Neural crest cell (in vitro differentiated cells): ENCODE measurements around the gene ZCCHC7. TPM values are rescaled to one million over a fixed set of nuclear protein-coding genes. Genes with fewer than 3 reads are reported as not detected.

ENCODE experiments used
- DNase-seq: peaks from one replicate; pipeline ENCODE4 v3.0.0; 2021; ENCODE audit warnings: low read depth, mixed read lengths, low spot score
- H3K27ac Mint-ChIP-seq: one replicate; pipeline ENCODE4 v1.8.0; 2021; ENCODE audit warnings: mild to moderate bottlenecking, mixed read lengths; ENCODE audit not compliant: unreplicated experiment
- H3K27me3 Mint-ChIP-seq: 2 replicates; pipeline ENCODE4 v1.8.0; 2021; ENCODE audit warnings: low read depth, mild to moderate bottlenecking, mixed read lengths
- H3K36me3 Mint-ChIP-seq: 2 replicates; pipeline ENCODE4 v1.8.0; 2021; ENCODE audit warnings: low read depth, mild to moderate bottlenecking, mixed read lengths
- H3K4me1 Mint-ChIP-seq: 2 replicates; pipeline ENCODE4 v1.8.0; 2021; ENCODE audit warnings: mixed read lengths
- H3K4me3 Mint-ChIP-seq: one replicate; pipeline ENCODE4 v1.8.0; 2021; ENCODE audit warnings: mild to moderate bottlenecking, mixed read lengths
- H3K9me3 Mint-ChIP-seq: 2 replicates; pipeline ENCODE4 v1.8.0; 2021; ENCODE audit warnings: mixed read lengths
- CTCF ChIP-seq: fragments of 200-600 bp; sonication (generic); conservative IDR thresholded peaks from 2 replicates; pipeline ENCODE4 v1.5.0; 2021; ENCODE audit warnings: antibody characterized with exemption, mild to moderate bottlenecking
- total RNA-seq: library from RNA; stranded (reverse); gene quantifications from 2 replicates; pipeline ENCODE4 v1.2.1, GENCODE V29; 2021

The ZCCHC7 gene
- total RNA-seq, 1 donor from 2014 or later, result 21.6 TPM

- Mint-ChIP-seq H3K4me1 (no peaks in the 10 kb centered on the region), H3K4me3 (no peak overlapping the region), H3K36me3 (no peaks in the 10 kb centered on the region), H3K9me3 (no peaks in the 10 kb centered on the region), H3K27ac (no peak overlapping the region), H3K27me3 (peaks cover 3% of the 10 kb centered on the region)
- TF ChIP-seq CTCF, result no peak
- no peak for DNase-seq
Observed at GRCh38 chr9:37370282-37370681, 249.9 kb downstream of the ZCCHC7 start.

GRCh38 chr9:37370968-37371563 is 250.7 kb downstream of the ZCCHC7 start:
- Mint-ChIP-seq H3K27ac (no peak overlapping the region), H3K9me3 (no peaks in the 10 kb centered on the region), H3K4me3 (no peak overlapping the region), H3K36me3 (no peaks in the 10 kb centered on the region), H3K27me3 (peaks cover 3% of the 10 kb centered on the region), H3K4me1 (no peaks in the 10 kb centered on the region)
- DNase-seq, result no peak
- TF ChIP-seq CTCF, result no peak

GRCh38 chr9:37371565-37372464 is 251.4 kb downstream of the ZCCHC7 start:
- H3K4me3 Mint-ChIP-seq, result no peak overlapping the region
- TF ChIP-seq CTCF, result no peak
- H3K9me3 Mint-ChIP-seq, result no peaks in the 10 kb centered on the region
- peak overlapping the region; percentile 51 for H3K27ac Mint-ChIP-seq
- no peaks in the 10 kb centered on the region for H3K4me1 Mint-ChIP-seq
- peaks cover 3% of the 10 kb centered on the region for H3K27me3 Mint-ChIP-seq
- H3K36me3 Mint-ChIP-seq, result no peaks in the 10 kb centered on the region
- DNase-seq, result no peak

- Mint-ChIP-seq H3K9me3 (no peaks in the 10 kb centered on the region), H3K36me3 (no peaks in the 10 kb centered on the region), H3K27ac (no peak overlapping the region), H3K27me3 (peaks cover 3% of the 10 kb centered on the region), H3K4me1 (no peaks in the 10 kb centered on the region), H3K4me3 (no peak overlapping the region)
- TF ChIP-seq CTCF, result no peak
- no peak for DNase-seq
Observed at GRCh38 chr9:37372839-37373238, 252.5 kb downstream of the ZCCHC7 start.

GRCh38 chr9:37373621-37374020 is 253.2 kb downstream of the ZCCHC7 start:
- TF ChIP-seq CTCF, result no peak
- H3K9me3 Mint-ChIP-seq, result no peaks in the 10 kb centered on the region
- peaks cover 3% of the 10 kb centered on the region for H3K27me3 Mint-ChIP-seq
- no peak overlapping the region for H3K4me3 Mint-ChIP-seq
- H3K36me3 Mint-ChIP-seq, result no peaks in the 10 kb centered on the region
- DNase-seq, result no peak
- H3K27ac Mint-ChIP-seq, result no peak overlapping the region
- no peaks in the 10 kb centered on the region for H3K4me1 Mint-ChIP-seq
